Loucy (cell line): ENCODE measurements around the gene CCDC3.

Experiments
- CTCF ChIP-seq: fragments of 200-600 bp; sonication (generic); conservative IDR thresholded peaks from 2 replicates; pipeline ENCODE4 v1.5.1; 2014; ENCODE audit warnings: mild to moderate bottlenecking, antibody characterized with exemption, low read length
- EZH2phosphoT487 ChIP-seq: fragments of 200-600 bp; IDR thresholded peaks from 2 replicates; pipeline ENCODE4 v1.6.1; 2018; ENCODE audit warnings: antibody characterized with exemption, mild to moderate bottlenecking, moderate library complexity, borderline replicate concordance

- TF ChIP-seq CTCF (no peak), EZH2phosphoT487 (no peak)
These were observed 128.9 kb downstream of the CCDC3 start for GRCh38 chr10:12872577-12872976.
